HG03060 (cell line): Measurements from ENCODE around the gene SLC2A4RG.

Source experiments
- ATAC-seq: cut with Tn5 transposase; IDR thresholded peaks from one replicate; pipeline ENCODE4 v1.9.1; 2021; ENCODE audit warnings: low read depth, moderate number of reproducible peaks; ENCODE audit not compliant: unreplicated experiment

SLC2A4RG gene

GRCh38 chr20:63738687-63739129 lies 868 bp upstream of the SLC2A4RG start:
- ATAC-seq = no peak

- no peak for ATAC-seq
Measured at GRCh38 chr20:63740070-63740626, 572 bp downstream of the SLC2A4RG start.

- ATAC-seq = no peak
Measured at GRCh38 chr20:63740627-63741353, 1.2 kb downstream of the SLC2A4RG start.

- ATAC-seq = no peak
Measured at GRCh38 chr20:63741354-63741675, 1.7 kb downstream of the SLC2A4RG start.

- no peak for ATAC-seq
Measured at GRCh38 chr20:63741676-63742380, 2.3 kb downstream of the SLC2A4RG start.

GRCh38 chr20:63742381-63743024 lies 2.9 kb downstream of the SLC2A4RG start:
- no peak for ATAC-seq

- ATAC-seq = no peak
Measured at GRCh38 chr20:63743210-63743970, 3.8 kb downstream of the SLC2A4RG start.

GRCh38 chr20:63744158-63744557 lies 4.6 kb downstream of the SLC2A4RG start:
- ATAC-seq = no peak

- no peak for ATAC-seq
Measured at GRCh38 chr20:63744574-63745423, 5.2 kb downstream of the SLC2A4RG start.

GRCh38 chr20:63745424-63745805 lies 5.8 kb downstream of the SLC2A4RG start:
- no peak for ATAC-seq

- ATAC-seq = no peak
Measured at GRCh38 chr20:63745961-63746731, 6.6 kb downstream of the SLC2A4RG start.

- no peak for ATAC-seq
Measured at GRCh38 chr20:63746751-63747315, 7.3 kb downstream of the SLC2A4RG start.

GRCh38 chr20:63747622-63748069 lies 8.1 kb downstream of the SLC2A4RG start:
- no peak for ATAC-seq

- no peak for ATAC-seq
Measured at GRCh38 chr20:63748070-63748933, 8.7 kb downstream of the SLC2A4RG start.

- no peak for ATAC-seq
Measured at GRCh38 chr20:63748934-63749270, 9.3 kb downstream of the SLC2A4RG start.

- ATAC-seq = no peak
Measured at GRCh38 chr20:63749597-63750508, 10.3 kb downstream of the SLC2A4RG start.
